Measurements from ENCODE around the gene IRF7.
A peak's percentile ranks its signal among the peaks of the same experiment; 100 is the strongest.
"Not testable (repeated sequence)": the region's sequence is repeated elsewhere in the genome, so short reads cannot be mapped to it uniquely, and the experiment has no call there.

Gene IRF7

GRCh38 chr11:615504-616319 is at the start of gene IRF7:
IRF7 (minus strand) TSS chr11:615950; CDS start chr11:615364, 586 bp downstream.
- DNase-seq (ENCODE audit: low spot score), result peak; percentile 82

GRCh38 chr11:665062-665703 is 49.4 kb upstream of the IRF7 start:
- no peak for DNase-seq (ENCODE audit: low spot score)

- peak; percentile 53 for DNase-seq (ENCODE audit: low spot score)
Observed at GRCh38 chr11:662689-663274, 47.0 kb upstream of the IRF7 start.

- peak; percentile 63 for DNase-seq (ENCODE audit: low spot score)
Observed at GRCh38 chr11:660681-661444, 45.1 kb upstream of the IRF7 start.

GRCh38 chr11:660281-660680 is 44.5 kb upstream of the IRF7 start:
- no peak for DNase-seq (ENCODE audit: low spot score)

GRCh38 chr11:659532-660085 is 43.9 kb upstream of the IRF7 start:
- no peak for DNase-seq (ENCODE audit: low spot score)

GRCh38 chr11:657691-658126 is 42.0 kb upstream of the IRF7 start:
- DNase-seq (ENCODE audit: low spot score), result no peak

- DNase-seq (ENCODE audit: low spot score), result no peak
Observed at GRCh38 chr11:656866-657265, 41.1 kb upstream of the IRF7 start.

- DNase-seq (ENCODE audit: low spot score), result no peak
Observed at GRCh38 chr11:656426-656825, 40.7 kb upstream of the IRF7 start.

GRCh38 chr11:655036-655726 is 39.4 kb upstream of the IRF7 start:
- DNase-seq (ENCODE audit: low spot score), result no peak

GRCh38 chr11:654444-654843 is 38.7 kb upstream of the IRF7 start:
- not testable (repeated sequence) for DNase-seq (ENCODE audit: low spot score)

- DNase-seq (ENCODE audit: low spot score), result no peak
Observed at GRCh38 chr11:653837-654236, 38.1 kb upstream of the IRF7 start.

GRCh38 chr11:653136-653535 is 37.4 kb upstream of the IRF7 start:
- not testable (repeated sequence) for DNase-seq (ENCODE audit: low spot score)

GRCh38 chr11:650482-650881 is 34.7 kb upstream of the IRF7 start:
- no peak for DNase-seq (ENCODE audit: low spot score)

- not testable (repeated sequence) for DNase-seq (ENCODE audit: low spot score)
Observed at GRCh38 chr11:647672-648158, 32.0 kb upstream of the IRF7 start.

GRCh38 chr11:646214-646613 is 30.5 kb upstream of the IRF7 start:
- DNase-seq (ENCODE audit: low spot score), result no peak

- no peak for DNase-seq (ENCODE audit: low spot score)
Observed at GRCh38 chr11:645536-645935, 29.8 kb upstream of the IRF7 start.

GRCh38 chr11:643849-644738 is 28.3 kb upstream of the IRF7 start:
- no peak for DNase-seq (ENCODE audit: low spot score)

GRCh38 chr11:643366-643765 is 27.6 kb upstream of the IRF7 start:
- DNase-seq (ENCODE audit: low spot score), result no peak

- DNase-seq (ENCODE audit: low spot score), result no peak
Observed at GRCh38 chr11:641806-642370, 26.1 kb upstream of the IRF7 start.
